ENCODE measurements around the gene P2RY2.

The P2RY2 gene

DNA sequence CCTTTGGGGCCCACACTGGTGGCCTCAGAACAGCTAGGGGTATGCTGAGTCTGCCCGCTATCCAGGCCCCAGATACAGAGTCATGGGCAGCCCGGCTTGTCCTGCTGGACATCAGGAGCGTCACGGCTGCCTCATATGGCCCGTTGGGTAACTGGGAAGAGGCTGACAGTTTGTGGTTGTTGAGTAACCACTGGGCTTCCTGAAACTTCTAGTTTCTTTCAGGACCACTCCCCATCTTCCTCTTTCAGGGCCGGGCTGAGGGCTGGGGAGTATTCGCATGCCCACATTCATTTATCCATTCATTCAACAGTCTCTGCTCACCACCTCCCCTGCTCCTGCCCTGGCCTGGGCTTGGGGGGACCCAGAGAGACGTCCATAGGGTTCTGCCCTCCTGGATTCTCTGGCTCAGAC, 13.4 kb upstream of the P2RY2 start:
- DNase-seq (ENCODE audit: low read depth in 2 of 2): no peak

DNA sequence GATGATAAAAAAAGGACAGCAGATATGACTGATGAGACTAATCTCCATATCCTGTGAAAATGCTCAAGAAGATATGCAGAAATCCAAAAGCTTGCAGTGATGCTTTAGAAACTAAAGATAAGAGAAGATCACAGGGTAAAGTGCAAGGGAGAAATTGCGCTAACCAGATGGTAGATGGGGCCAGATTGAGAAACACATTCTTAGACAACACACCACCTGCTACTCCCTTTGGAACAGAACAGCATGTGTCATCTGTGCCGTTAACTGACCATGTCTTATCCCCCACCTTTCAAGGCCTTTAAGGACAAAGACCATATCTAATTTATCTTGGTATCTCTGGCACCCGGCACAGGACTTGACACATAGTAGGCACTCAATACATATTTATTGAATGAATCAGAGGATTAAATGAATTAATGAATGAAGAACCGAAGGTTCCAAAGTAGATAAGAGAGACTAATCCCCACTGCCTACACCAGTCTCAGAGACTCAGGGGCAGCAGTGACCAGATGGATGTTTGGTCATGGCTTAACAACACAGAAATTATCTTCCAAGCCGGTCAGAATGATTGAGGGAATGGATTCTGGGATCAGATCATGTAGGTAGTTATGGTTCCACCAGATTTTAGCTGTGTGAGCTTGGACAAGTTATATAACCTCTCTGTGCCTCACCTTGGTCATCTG, 12.3 kb upstream of the P2RY2 start:
- no peak for DNase-seq (ENCODE audit: low read depth in 2 of 2)

GRCh38 chr11:73206801-73207200, 11.3 kb upstream of the P2RY2 start:
- DNase-seq (ENCODE audit: low read depth in 2 of 2): no peak

- no peak for DNase-seq (ENCODE audit: low read depth in 2 of 2)
These were observed 8.2 kb upstream of the P2RY2 start for GRCh38 chr11:73209892-73210291.

GRCh38 chr11:73210916-73211667, 7.0 kb upstream of the P2RY2 start:
- DNase-seq (ENCODE audit: low read depth in 2 of 2): no peak

GRCh38 chr11:73213196-73214143, 4.6 kb upstream of the P2RY2 start:
- no peak for DNase-seq (ENCODE audit: low read depth in 2 of 2)

DNA sequence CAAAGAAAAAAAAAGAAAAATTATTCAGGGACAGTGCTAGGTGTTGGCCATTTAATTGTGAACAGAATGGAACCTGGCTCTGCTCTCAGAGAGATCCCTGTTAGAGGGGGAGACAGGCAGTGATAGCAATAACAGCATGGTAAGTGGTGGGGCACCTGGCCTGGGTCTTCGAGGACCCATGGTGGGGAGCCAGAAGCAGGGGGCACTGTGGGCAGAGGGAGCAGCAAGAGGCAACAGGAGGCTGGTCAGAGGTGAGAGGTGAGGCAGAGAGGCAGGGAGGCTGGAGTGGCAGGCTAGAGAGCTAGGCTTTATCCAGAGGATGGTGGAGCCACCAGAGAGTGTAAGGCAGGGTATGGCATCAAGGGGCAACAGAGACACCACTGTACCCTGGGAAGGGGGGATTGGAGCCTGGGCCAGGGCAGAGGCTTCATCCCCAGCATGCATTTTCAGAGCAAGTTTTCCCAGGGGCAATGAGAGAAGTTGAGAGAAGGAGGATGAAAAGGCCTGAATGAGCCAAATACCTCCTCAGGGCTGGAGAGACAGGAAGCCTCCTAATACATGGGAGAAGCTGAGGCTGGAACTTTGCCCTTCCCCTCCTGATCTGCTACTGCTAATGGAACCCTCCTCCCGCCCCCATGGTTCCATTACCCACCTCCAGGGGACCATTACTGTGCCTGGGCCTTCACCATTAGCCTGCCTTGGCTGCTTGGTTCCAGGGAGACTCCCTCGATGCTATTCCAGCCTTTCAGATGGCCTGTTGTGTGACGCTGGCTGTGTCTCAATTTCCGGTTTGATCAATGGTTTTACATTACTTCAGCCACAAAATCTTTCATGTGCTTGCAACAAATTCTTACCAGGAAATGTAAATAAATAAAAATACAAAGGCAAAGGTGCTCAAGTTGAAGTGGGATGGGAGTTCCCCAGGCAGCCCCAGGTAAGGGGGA, 2.6 kb upstream of the P2RY2 start:
- DNase-seq (ENCODE audit: low read depth in 2 of 2): no peak

GRCh38 chr11:73216465-73216864, 1.6 kb upstream of the P2RY2 start:
- DNase-seq (ENCODE audit: low read depth in 2 of 2): no peak

DNA sequence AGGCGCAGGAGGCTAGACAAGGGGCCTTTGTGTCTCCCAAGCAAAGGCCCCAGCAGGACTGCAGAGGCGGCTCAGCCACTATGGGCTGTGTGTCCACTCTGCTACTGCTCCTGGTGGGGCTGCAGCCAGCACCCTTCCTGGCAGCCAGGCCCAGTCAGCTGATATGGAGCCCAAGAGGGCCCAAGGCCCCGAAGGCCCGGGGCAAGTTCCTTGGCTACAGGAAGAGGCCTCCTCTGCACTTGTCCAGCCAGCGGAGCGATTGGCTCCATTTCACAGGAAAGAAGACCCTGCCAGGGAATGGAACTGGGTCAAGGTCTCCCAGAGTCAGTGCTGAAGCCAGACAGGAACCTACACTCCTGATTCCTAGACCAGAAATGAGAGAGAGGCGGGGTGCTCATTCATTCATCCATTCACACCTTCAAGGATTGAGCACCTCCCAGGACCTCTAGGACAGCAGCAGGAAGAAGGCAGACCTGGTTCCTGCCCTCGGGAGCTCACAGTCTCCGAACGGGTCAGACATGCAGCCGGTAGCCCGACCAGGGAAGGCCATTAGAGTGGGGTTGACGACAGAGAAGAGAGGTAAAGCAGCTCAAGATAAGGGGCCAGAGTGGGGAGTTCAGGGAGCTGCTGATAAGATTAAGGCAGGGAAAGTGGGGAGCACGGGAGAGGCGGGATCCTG, 811 bp upstream of the P2RY2 start:
- DNase-seq (ENCODE audit: low read depth in 2 of 2): no peak

DNA sequence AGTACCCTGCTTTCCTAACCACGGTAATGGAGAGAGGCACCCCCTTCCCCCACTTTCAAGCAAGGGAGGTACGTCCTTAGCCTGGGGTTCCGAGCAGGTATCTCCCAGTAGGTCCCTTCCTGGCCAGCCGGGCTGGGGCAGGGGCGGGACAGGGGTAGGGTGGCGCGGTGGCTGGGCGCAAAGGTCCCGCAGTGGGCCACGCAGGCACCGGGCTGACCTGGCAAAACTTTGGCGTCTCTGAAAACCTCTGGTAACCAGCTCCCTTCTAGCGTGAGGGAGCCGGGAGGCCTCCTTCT, 323 bp upstream of the P2RY2 start:
- no peak for DNase-seq (ENCODE audit: low read depth in 2 of 2)

DNA sequence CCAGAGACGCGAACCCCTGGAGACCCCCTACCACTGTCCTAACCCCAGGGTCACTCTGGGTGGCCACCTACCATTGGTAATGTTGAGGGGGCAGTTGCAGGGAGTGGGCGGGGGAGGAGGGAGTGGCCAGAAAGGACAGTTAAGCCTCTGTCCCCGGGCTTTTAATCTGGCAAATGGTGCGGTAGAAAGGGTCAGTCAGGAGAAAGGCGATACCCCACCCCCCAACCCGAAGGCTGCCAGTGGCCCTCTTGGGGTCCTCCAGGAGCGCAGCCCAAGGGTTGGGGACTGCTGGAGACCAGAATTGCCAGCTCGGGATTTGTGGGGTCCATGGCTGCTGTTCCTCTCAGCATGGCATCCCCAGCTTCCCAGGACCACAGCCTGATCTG, 742 bp downstream of the P2RY2 start:
- DNase-seq (ENCODE audit: low read depth in 2 of 2): no peak

GRCh38 chr11:73219396-73220285, 1.6 kb downstream of the P2RY2 start:
- no peak for DNase-seq (ENCODE audit: low read depth in 2 of 2)

DNA sequence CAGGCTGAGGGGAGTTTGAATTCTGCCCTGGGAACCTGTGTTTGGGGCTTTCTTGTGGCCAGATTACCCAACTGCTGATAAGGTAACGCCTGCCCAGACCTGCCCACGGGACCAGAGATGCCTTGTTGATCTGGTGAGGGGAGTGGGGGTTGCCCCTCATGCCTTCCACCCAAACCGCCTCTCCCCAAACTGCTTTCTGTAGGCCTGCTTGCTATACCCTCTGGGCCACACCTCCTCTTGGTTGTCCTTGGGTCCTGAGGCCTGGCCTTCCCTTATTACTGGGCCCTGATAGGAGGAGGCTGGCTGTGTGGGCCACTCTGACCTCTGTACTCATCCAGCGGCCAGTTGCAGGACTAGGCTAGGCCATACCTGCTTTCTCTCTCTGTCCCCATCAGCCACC, 3.4 kb downstream of the P2RY2 start:
- DNase-seq (ENCODE audit: low read depth in 2 of 2): no peak

DNA sequence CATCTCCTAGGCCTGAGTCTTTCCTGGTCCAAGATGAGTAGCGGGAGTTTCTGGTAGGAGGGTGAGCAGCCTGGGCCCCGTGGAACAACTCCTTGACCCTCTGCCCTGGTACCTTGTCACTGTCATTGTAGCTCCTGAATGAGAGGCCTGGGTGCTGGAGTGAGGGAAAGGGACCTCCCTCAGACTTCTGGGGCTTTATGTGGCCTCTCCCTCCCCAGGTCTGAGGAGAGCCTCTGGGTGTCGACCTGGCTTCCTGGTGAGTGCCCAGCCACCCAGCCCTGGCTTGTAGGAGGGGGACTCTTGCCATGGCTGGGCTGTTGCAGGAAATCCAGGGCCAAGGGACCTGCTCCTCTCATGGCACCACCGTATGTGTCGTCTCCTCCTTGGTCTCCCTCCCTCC, 3.9 kb downstream of the P2RY2 start:
- DNase-seq (ENCODE audit: low read depth in 2 of 2): no peak

DNA sequence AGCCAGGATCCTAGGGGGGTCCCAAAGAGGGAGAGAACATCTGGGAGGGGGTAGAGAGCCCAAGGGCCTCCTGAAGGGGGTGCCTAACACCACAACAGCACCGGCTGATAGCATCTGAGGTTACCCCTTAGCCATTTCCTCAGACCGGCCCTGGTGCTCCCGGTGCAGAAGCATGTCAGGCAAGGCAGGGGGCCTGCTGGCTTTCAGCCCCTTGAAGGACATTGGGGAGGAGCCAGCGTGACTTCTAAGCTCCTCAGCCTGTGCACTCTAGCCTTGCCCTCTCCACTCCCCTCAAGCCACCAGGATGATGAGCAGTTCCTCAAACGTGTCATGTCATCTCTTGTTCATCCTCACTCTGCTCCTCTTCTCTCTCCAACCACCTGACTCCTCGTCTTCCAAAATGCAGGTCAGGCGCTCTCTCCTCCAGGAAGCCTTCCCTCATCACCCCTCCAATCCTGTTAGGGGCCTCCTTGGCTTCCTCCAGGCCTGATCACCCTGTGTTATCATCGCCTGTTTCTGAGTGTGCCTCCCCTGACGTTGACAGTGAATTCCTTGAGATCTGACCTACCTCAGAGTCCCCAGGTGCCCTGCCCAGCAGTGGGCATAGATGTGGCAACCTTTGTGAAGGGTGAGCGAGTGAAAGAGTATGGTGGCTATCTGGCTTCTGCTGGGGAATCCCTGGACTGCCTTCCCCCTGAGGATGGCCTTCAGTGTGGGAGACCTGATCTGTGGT, 6.1 kb downstream of the P2RY2 start:
- DNase-seq (ENCODE audit: low read depth in 2 of 2): no peak

GRCh38 chr11:73225001-73225686, 7.1 kb downstream of the P2RY2 start:
- DNase-seq (ENCODE audit: low read depth in 2 of 2): no peak

GRCh38 chr11:73225851-73226250, 7.8 kb downstream of the P2RY2 start:
- no peak for DNase-seq (ENCODE audit: low read depth in 2 of 2)

GRCh38 chr11:73226297-73227006, 8.4 kb downstream of the P2RY2 start:
- DNase-seq (ENCODE audit: low read depth in 2 of 2): no peak

Data from stimulated activated CD8-positive, alpha-beta memory T cell treated with anti-CD3 and anti-CD28 coated beads, Interleukin-7, amount 100 ng/mL, for 4 hours (primary cell).